Epidermal melanocyte (primary cell): ENCODE measurements around the gene SLC9B1.
"Not testable (repeated sequence)": the region's sequence is repeated elsewhere in the genome, so short reads cannot be mapped to it uniquely, and the experiment has no call there.

Experiments
- DNase-seq: peaks from one replicate; pipeline ENCODE4 v3.0.0; 2011; ENCODE audit warnings: low spot score; ENCODE audit not compliant: insufficient read length

Gene SLC9B1

DNA sequence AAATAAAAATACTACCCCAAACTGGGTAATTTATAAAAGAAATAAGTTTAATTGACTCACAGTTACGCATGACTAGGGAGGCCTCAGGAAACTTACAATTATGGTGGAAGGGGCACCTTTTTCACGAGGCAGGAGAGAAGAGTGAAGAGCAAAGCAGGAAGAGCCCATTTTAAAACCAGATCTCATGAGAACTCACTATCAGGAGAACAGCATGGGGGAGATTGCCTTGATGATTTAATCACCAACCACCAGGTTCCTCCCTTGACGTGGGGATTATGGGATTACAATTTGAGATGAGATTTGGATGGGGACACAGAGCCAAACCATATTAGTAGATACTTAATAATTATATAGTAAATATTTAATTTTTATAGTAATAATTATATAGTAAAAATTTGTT, 140.6 kb downstream of the SLC9B1 start:
- no peak for DNase-seq

DNA sequence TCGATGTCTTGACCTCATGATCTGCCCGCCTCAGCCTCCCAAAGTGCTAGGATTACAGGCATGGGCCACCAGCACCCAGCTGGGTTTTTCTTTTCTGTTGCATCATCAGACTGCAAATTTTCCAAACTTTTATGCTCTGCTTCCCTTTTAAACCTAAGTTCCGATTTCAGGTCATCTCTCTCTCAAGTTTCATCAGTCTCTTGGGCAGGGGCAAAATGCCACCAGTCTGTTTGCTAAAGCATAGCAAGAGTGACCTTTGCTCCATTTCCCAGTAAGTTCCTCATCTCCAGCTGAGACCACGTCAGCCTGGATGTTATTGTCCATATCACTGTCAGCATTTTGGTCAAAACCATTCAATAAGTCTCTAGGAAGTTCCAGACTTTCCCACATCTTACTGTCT, 141.2 kb downstream of the SLC9B1 start:
- DNase-seq = not testable (repeated sequence)

DNA sequence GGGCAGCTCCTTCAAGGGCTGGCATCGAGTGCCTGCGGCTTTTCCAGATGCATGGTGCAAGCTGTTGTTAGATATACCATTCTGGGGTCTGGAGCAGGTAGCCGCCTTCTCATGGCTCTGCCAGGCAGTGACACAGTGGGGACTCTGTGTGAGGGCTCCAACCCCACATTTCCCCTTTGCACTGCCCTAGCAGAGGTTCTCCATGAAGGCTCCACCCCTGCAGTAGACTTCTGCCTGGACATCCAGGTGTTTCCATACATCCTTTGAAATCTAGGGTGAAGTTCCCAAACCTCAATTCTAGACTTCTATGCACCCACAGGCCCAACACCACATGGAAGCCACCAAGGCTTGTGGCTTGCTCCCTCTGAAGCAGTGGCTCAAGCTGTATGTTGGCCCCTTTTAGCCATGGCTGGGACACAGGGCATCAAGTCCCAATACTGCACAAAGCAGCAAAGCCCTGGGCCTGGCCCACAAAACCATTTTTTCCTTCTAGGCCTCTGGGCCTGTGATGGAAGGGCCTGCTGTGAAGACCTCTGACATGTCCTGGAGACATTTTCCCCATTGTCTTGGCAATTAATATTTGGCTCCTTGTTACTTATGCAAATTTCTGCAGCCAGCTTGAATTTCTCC, 141.9 kb downstream of the SLC9B1 start:
- DNase-seq = not testable (repeated sequence)

DNA sequence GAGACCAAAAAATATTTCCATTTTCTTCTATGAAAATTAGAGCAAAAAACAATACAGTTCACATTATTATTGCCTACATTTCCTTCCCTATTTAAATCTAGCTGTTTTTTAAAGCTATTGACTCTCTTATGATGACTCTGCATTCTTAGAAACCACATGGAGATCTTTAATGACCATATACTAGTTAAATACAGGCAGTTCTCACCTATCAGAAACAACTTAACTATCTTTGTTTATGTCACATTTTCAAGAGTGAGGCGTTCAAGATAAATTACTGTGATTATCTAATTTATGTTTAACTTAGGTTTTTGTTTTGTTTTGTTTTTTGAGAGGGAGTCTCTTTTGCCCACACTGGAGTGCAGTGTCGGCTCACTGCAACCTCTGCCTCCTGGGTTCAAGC, 147.7 kb downstream of the SLC9B1 start:
- no peak for DNase-seq

DNA sequence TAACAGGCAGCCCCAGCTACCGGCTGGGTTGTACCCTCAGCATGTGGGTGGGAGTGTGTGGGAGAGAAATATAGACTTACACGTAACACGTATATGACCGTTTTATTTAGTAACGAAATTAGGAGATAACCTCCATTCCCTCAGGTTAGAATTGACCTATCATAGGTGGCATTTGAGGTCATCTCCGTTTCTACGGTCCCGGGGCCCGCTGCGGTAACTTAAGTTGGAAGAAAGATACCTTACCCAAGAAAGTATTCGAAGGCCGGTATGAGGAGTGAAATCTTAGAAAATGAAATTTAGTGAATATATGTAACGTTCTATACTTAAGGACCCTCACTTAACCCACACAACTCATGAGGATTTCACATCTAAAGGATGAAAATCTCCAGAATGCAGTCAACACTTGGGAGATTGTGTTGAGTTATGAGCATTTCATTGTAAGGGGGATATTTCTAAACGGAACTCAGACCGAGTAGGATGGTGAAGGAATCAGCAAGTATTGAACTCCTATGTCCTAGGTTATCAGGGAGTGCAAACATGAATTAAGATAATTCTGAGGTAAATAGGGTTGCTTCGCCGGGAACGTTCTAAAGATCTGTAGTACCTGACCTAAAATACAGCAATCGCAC, 149.8 kb downstream of the SLC9B1 start:
- no peak for DNase-seq

DNA sequence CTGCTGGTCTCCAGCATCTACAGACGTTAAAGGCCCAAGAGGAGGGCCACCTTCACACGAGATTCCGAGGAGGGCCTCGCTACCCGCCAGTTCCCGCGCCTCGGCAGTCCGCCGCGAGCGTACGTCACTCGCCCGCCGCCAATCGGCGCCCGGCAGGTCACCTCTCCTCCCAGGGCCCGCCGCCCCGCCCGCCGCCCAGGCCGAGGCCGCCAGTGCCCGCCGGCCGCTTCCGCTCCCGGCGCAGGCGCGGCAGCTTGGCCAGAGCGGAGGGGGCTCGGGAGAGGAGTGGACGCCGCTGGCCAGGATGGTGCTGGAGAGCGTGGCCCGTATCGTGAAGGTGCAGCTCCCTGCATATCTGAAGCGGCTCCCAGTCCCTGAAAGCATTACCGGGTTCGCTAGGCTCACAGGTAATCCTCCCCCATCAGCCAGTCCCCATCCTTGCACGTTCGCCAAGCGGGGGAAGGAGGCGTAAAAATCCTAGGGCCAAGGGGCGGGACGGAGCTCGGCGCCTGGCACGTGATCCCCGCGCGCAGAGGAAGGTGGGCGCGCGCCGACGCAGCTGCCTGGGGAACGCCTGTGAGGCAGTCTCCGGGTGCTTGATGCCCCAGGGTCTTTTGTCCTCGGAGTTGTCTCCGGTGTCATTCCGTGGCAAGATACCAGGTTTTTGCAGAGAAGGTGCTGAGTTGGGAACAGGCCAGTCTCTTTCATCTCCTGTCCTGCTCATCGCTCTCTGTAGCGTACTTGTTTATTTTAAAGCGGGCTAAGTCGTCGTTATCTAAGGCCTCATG, 150.5 kb downstream of the SLC9B1 start, which contains the start of gene CISD2:
Gene CISD2, plus strand, starts transcription at position 212 of the 788 bp plus-strand sequence. Its CDS starts 93 bp downstream, at position 305.
- peak; percentile 86 for DNase-seq

DNA sequence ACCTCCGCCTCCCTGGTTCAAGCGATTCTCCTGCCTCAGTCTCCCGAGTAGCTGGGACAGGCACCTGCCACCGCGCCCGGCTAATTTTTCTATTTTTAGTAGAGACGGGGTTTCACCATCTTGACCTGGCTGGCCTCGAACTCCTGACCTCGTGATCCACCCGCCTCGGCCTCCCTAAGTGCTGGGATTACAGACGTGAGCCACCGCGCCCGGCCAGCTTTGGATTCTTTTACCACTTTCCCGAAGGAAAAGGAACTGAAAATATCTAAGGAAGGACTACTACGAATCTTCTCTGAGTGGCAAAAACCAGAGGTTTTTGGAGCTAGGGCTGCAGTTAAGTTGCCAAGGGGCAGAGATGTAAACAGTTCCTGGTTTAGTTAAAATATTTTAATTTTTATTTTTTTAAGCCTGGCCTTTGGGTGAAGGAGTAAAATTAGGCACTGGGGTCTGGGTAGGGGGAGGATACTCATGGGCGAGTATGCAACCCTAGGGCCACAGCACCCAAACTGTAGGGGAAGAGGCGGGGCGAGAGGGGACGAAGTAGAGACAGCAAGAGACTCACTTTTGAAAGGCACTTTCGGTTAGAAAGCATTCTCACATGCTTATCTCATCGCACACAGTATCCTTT, 151.2 kb downstream of the SLC9B1 start:
- DNase-seq = no peak

DNA sequence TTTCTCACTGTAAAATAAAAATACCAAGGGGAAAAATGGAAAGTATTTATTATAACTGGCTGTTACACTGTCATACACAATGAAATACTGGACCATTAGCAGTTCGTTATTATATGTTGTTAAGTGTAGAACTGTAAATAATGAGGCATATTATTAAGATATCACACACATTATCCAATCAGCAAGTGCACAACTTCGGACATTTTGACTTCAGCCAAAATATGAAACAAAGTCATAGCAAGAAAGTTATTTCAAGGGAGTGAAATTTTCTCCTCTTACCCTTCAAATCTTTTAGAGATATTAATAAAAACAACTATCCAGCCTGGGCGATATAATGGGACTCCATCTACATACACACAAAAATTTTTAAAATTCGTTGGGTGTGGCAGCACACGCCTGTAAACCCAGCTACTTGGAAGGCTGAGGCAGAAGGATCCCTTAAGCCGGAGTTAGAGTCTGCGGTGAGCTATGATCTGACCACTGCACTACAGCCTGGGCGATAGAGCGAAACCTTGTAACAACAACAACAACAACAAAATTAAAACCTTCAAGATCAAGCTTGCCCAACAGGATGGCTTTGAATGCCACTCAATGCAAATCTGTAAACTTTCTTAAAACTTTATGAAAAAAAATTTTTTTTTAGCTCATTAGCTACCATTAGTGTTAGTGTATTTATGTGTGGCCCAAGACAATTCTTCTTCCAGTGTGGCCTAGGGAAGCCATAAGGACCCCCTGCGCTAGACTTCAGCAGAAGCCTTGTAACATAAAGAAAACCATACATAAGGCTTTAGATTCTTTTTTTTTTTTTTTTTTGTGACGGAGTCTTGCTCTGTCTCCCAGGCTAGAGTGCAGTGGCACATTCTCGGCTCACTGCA, 152.0 kb downstream of the SLC9B1 start:
- DNase-seq = no peak

DNA sequence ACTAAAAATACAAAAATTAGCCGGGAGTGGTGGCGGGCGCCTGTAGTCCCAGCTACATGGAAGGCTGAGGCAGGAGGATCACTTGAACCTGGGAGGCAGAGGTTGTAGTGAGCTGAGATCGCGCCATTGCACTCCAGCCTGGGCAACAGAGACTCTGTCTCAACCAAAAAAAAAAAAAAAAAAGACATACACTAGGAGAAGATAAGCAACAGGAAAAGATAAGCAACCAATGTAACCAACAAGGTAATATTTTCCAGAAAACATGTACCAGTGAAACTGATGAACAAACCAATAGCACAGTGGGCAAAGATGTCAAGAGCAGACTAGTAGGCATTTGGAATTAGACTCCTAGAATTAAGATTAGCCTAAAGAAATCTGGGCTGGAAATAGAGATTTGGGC, 154.2 kb downstream of the SLC9B1 start:
- DNase-seq = not testable (repeated sequence)

DNA sequence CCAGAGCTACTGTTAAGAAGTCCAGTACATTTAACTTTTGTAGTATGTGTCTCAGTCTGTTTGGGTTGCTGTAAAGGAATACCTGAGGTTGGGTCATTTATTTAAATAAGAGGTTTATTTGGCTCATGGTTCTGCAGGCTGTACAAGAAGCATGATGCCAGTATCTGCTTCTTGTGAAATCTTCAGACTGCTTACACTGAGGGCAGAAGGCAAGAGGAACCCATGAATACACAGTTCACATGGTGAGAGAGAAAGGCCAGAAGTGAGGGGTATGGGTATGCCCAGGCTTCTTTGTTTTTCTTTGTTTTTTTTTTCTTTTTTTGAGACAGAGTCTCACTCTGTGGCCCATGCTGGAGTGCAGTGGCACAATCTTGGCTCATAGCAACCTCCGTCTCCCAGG, 156.8 kb downstream of the SLC9B1 start:
- no peak for DNase-seq

DNA sequence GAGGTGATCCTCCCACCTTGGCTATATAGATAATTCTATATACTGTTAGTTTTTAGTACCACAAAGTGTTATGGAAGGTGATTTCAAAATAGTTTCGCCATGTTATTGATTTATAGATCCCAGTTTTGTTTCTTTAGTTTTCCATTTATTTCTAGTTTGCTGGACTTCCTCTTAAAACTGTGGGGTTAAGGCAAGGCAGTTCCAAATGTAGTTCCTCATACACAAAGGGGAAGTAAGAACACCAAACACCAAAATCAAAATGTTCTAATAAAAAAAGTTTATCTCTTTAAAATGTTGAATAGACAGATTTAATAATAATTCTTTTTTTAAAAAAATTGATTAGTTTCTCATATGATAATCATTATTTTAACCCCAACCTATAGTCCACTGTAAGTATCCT, 157.5 kb downstream of the SLC9B1 start:
- DNase-seq = no peak

DNA sequence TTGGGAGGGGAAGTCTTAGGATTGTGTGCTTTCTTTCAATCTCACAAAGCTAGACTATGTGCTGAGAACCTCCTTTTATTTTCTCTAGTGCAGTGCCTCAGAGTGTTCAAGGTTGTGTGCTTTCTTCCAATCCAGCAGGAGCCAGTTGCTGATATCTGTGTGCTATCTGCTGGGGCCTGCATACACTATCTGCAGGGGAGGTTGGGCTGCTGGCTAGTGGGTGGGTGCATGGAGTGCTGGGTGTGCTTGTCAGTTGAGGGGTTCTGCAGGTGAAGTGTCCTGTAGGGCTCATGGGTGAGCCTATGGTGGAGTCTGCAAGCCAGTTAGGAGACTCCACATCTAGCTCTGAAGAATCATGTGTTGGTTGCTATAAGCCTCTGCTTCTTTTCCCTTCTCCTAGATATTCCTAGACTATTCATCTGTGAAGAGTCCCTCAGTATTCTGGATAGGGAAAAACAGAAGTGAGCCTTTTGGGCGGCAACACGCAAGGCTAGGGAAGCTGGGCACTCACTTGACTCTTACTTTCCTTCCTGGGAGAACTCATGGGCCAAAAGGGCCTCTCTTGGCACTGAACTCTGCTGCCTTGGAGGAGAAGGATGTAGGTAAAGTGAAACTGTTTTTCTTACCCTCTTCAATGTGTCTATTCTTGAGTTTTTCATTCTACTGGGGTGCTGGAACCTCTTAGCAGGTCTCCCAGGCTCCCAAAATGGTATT, 158.7 kb downstream of the SLC9B1 start:
- no peak for DNase-seq

DNA sequence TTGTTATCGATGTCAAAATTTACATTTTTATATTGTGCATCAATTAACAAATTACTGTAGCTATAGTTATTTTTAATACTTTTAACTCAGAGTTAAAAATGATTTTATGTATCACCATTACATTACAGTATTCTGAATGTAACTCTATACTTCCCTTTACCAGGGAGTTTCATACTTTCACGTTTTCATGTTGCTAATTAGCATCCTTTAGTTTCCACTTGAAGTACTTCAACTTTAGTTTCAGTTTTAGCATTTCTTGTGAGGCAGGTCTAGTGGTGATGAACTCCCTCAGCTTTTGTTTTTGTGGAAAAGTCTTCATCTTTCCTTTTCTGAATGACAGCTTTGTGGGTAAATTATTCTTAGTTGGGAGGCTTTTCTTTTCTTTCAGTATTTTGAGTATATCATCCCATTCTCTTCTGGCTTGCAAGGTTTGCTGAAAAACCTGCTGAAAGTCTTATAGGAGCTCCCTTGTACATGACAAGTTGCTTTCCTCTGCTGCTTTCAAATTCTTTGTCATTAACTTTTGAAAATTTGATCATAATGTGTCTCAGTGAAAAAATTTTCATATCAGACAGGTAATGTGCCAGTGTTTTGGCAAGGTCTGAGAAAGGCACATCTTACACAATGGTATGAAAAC, 160.6 kb downstream of the SLC9B1 start:
- DNase-seq = no peak
